Karpas-422 (cell line): Measurements from ENCODE around the gene ENHO. TPM values are rescaled to one million over a fixed set of nuclear protein-coding genes. Genes with fewer than 3 reads are reported as not detected.

Source experiments
- DNase-seq: peaks from one replicate; pipeline ENCODE4 v3.0.0-alpha.2; 2015
- H2AFZ ChIP-seq: fragments of 200-600 bp; sonication (generic); 2 replicates; pipeline ENCODE4 v1.6.1; 2014; ENCODE audit warnings: antibody characterized with exemption, low read length, mixed read lengths
- H3K27ac ChIP-seq: fragments of 200-600 bp; sonication (generic); 2 replicates; pipeline ENCODE4 v1.5.1; 2014; ENCODE audit warnings: mild to moderate bottlenecking, low read length, moderate library complexity
- H3K27me3 ChIP-seq: fragments of 200-600 bp; sonication (generic); 2 replicates; pipeline ENCODE4 v1.6.1; 2014; ENCODE audit warnings: low read length, mixed read lengths
- H3K36me3 ChIP-seq: fragments of 200-600 bp; sonication (generic); 2 replicates; pipeline ENCODE4 v1.6.1; 2014; ENCODE audit warnings: low read length, mixed read lengths; ENCODE audit not compliant: insufficient read depth
- H3K4me1 ChIP-seq: fragments of 200-600 bp; sonication (generic); 2 replicates; pipeline ENCODE4 v1.6.1; 2014; ENCODE audit warnings: mild to moderate bottlenecking, low read length, mixed read lengths
- H3K4me2 ChIP-seq: fragments of 200-600 bp; sonication (generic); 2 replicates; pipeline ENCODE4 v1.6.1; 2014; ENCODE audit warnings: low read length, low read depth, mild to moderate bottlenecking; ENCODE audit not compliant: poor library complexity, severe bottlenecking
- H3K4me3 ChIP-seq: fragments of 200-600 bp; sonication (generic); 2 replicates; pipeline ENCODE4 v1.5.1; 2014; ENCODE audit warnings: mild to moderate bottlenecking, antibody characterized with exemption, low read length, mixed read lengths
- H3K79me2 ChIP-seq: fragments of 200-600 bp; sonication (generic); 2 replicates; pipeline ENCODE4 v1.6.1; 2014; ENCODE audit warnings: mild to moderate bottlenecking, low read length, mixed read lengths
- H3K9ac ChIP-seq: fragments of 200-600 bp; sonication (generic); 2 replicates; pipeline ENCODE4 v1.6.0; 2014; ENCODE audit warnings: low read length
- H3K9me2 ChIP-seq: fragments of 200-600 bp; sonication (generic), shearing (Covaris generic); replicated peaks from 2 replicates; pipeline ENCODE4 v1.6.0; 2014; ENCODE audit warnings: mild to moderate bottlenecking, low read length, moderate library complexity; ENCODE audit not compliant: insufficient read depth
- H3K9me3 ChIP-seq: fragments of 300-700, 200-600 bp; sonication (generic); 2 replicates; pipeline ENCODE4 v1.6.1; 2014; ENCODE audit warnings: low read length, mixed read lengths
- H4K20me1 ChIP-seq: fragments of 200-600 bp; sonication (generic); 2 replicates; pipeline ENCODE4 v1.6.1; 2014; ENCODE audit warnings: mild to moderate bottlenecking, antibody characterized with exemption, low read length, low read depth; ENCODE audit not compliant: insufficient read depth
- total RNA-seq: library from RNA; depleted of rRNA; stranded (reverse); fragments of >200 nt; shearing (Covaris generic); gene quantifications from 2 replicates; pipeline ENCODE4 v1.2.3, GENCODE V29; 2014; ENCODE audit warnings: low replicate concordance

The ENHO gene
- total RNA-seq, 1 experiment from 2014 or later = 16.0 TPM

DNA sequence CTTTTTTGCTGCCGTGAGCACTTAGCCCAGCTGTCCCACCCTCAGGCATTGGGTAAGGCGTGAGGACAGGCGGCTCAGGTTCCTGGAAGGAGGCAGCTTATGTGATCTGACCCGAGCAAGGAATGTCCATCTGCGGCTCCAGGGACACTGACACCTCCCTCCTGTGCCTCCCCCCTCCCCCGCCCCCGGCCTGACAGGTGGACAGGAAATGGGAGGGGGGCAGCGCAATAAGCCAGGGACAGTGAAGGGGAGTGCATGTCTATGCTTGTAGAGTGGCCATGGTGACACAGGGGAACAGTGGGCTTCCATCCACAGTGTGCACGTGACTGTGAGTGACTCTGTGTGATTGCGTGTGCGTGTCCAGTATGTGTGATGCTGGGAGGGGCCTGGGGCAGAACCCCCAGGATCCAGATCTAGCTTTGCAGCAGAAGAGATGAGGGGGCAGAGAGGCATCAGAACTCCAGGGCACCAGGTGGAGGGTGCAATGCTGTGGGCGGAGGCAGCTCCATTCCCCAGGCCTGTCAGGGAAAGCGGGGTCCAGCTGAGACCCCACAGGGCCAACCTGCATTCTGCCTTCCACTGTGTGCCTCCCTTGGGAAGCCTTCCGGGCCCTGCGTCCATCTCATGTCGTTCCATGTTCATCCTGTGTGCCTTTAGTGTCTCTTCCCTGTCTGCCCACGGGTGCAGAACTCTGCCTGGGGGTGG, 36.3 kb upstream of the ENHO start:
- Histone ChIP-seq H3K9me3 (peaks cover 6% of the 10 kb centered on the region; the same call in 1 of the 2 replicates), H3K27me3 (no peaks in the 10 kb centered on the region), H3K4me1 (no peaks in the 10 kb centered on the region), H3K79me2 (no peaks in the 10 kb centered on the region), H3K9ac (no peak overlapping the region), H3K9me2 (no peaks in the 10 kb centered on the region), H3K4me3 (no peak overlapping the region), H2AFZ (no peak overlapping the region), H4K20me1 (no peaks in the 10 kb centered on the region), H3K4me2 (no peak overlapping the region), H3K36me3 (no peaks in the 10 kb centered on the region), H3K27ac (no peak overlapping the region)
- DNase-seq = no peak

GRCh38 chr9:34558364-34558763, 35.6 kb upstream of the ENHO start:
- no peak overlapping the region for H3K4me2 ChIP-seq
- H3K79me2 ChIP-seq = no peaks in the 10 kb centered on the region
- no peak overlapping the region for H3K4me3 ChIP-seq
- H2AFZ ChIP-seq = no peak overlapping the region
- no peaks in the 10 kb centered on the region for H3K9me2 ChIP-seq
- H3K4me1 ChIP-seq = no peaks in the 10 kb centered on the region
- H4K20me1 ChIP-seq = no peaks in the 10 kb centered on the region
- no peak overlapping the region for H3K27ac ChIP-seq
- H3K36me3 ChIP-seq = no peaks in the 10 kb centered on the region
- H3K27me3 ChIP-seq = no peaks in the 10 kb centered on the region
- H3K9ac ChIP-seq = no peak overlapping the region
- H3K9me3 ChIP-seq = peaks cover 6% of the 10 kb centered on the region; the same call in 1 of the 2 replicates
- no peak for DNase-seq

DNA sequence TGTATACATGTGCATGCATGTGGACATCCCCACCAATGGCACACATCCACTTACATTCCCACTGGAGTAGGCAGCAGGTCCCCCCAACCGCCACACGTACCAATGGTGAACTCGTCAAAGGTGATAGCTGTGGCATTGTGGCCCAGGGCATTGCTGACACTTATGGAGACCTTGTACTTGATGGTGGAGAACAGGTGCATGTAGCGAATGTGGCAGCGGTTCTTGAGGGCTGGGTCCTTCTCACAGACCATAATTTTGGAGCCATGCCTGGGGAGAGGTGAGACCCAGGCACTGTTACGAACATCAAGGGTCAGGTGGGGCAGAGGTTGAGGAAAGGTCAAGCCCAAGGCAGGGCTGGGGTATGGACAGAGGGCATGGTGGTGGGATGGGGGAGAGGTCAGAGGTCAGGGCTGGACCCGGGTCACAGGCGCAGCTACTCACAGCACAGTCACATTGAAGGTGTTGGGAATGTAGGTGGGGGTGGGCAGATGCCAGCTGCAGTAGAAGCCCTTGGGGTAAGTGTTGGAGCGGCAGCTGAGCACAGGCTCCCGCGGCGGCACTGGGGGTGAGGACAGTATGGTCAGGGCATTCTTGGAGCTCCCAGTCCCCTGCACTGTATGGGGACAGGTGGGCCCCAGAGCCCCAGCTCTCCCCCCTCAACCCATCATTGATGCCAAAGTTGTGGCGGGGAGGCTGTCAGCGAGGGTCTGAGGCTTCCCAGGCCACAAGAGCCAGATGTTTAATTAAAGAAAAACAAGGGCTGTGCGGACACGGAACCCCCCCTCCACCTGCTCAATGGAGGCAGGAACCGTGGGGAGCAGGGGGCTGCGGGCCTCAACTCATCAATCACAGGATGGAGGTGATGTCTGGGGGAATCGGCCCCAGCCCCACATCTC, 34.9 kb upstream of the ENHO start:
- H3K9me3 ChIP-seq = peaks cover 6% of the 10 kb centered on the region; the same call in 1 of the 2 replicates
- H4K20me1 ChIP-seq = no peaks in the 10 kb centered on the region
- H3K36me3 ChIP-seq = no peaks in the 10 kb centered on the region
- no peaks in the 10 kb centered on the region for H3K79me2 ChIP-seq
- no peak overlapping the region for H3K9ac ChIP-seq
- no peak for DNase-seq
- no peaks in the 10 kb centered on the region for H3K9me2 ChIP-seq
- no peaks in the 10 kb centered on the region for H3K4me1 ChIP-seq
- H2AFZ ChIP-seq = no peak overlapping the region
- H3K4me3 ChIP-seq = no peak overlapping the region
- no peaks in the 10 kb centered on the region for H3K27me3 ChIP-seq
- H3K4me2 ChIP-seq = no peak overlapping the region
- H3K27ac ChIP-seq = no peak overlapping the region

DNA sequence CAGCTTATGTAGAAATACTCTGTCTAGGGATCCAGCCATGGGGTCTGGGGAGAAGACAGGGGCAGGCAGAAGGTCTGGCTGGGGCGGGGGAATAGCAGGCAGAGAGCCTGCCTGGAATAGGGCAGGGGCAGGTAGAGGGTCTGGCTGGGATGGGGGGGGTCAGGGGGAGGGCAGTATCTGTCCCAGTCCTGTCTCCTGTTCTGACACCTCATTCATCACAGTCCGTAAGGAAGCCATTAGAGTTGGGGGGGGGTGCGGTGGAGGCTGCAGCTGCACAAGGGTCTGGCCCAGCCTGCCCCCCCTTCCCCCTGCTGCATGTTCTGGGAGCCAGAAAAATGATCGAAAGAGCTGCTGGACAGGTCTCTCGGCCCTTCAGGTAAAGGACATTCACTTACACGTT, 34.2 kb upstream of the ENHO start:
- Histone ChIP-seq H3K9ac (no peak overlapping the region), H3K36me3 (no peaks in the 10 kb centered on the region), H3K4me2 (no peak overlapping the region), H2AFZ (no peak overlapping the region), H3K9me3 (peaks cover 2% of the 10 kb centered on the region; the same call in 1 of the 2 replicates), H3K79me2 (no peaks in the 10 kb centered on the region), H3K4me1 (no peaks in the 10 kb centered on the region), H3K9me2 (no peaks in the 10 kb centered on the region), H3K27ac (no peak overlapping the region), H4K20me1 (no peaks in the 10 kb centered on the region), H3K27me3 (no peaks in the 10 kb centered on the region), H3K4me3 (no peak overlapping the region)
- DNase-seq = no peak

- Histone ChIP-seq H3K4me1 (no peaks in the 10 kb centered on the region), H3K36me3 (no peaks in the 10 kb centered on the region), H3K27me3 (no peaks in the 10 kb centered on the region), H4K20me1 (no peaks in the 10 kb centered on the region), H3K9me2 (no peaks in the 10 kb centered on the region), H2AFZ (no peak overlapping the region), H3K4me3 (no peak overlapping the region), H3K9ac (no peak overlapping the region), H3K27ac (no peak overlapping the region), H3K4me2 (no peak overlapping the region), H3K79me2 (no peaks in the 10 kb centered on the region), H3K9me3 (no peaks in the 10 kb centered on the region)
- no peak for DNase-seq
These were observed 33.2 kb upstream of the ENHO start for GRCh38 chr9:34555936-34556525.

DNA sequence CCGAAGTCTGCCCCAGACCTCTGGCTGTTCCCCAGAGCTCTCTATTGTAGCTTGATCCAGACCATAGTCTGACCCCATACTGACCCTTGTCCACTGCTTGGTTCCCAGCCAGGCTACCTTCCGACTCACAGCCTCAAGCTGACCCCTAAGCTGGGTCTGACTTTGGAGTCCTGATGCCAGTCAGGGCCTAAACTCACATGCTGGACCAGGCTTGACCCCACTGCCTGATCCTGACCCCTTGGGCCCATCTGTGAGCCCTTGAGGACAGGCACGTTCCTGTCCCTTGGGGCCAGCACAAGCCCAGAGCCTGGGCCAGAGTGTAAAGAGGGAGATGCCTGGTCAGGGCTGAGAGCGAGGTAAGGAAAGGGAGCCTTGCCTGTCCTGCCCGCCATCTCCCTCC, 32.7 kb upstream of the ENHO start:
- no peak for DNase-seq
- no peaks in the 10 kb centered on the region for H3K9me2 ChIP-seq
- no peaks in the 10 kb centered on the region for H4K20me1 ChIP-seq
- H3K36me3 ChIP-seq = no peaks in the 10 kb centered on the region
- H3K4me3 ChIP-seq = no peak overlapping the region
- no peak overlapping the region for H3K4me2 ChIP-seq
- H2AFZ ChIP-seq = no peak overlapping the region
- no peaks in the 10 kb centered on the region for H3K4me1 ChIP-seq
- H3K9me3 ChIP-seq = no peaks in the 10 kb centered on the region
- no peak overlapping the region for H3K27ac ChIP-seq
- H3K9ac ChIP-seq = no peak overlapping the region
- no peaks in the 10 kb centered on the region for H3K79me2 ChIP-seq
- H3K27me3 ChIP-seq = no peaks in the 10 kb centered on the region

GRCh38 chr9:34555002-34555348, 32.2 kb upstream of the ENHO start:
- DNase-seq = no peak
- H2AFZ ChIP-seq = no peak overlapping the region

More at GRCh38 chr9:34555002-34555348, 32.2 kb upstream of the ENHO start:
- no peaks in the 10 kb centered on the region for H3K79me2 ChIP-seq
- no peaks in the 10 kb centered on the region for H3K27me3 ChIP-seq
- no peak overlapping the region for H3K27ac ChIP-seq
- no peaks in the 10 kb centered on the region for H4K20me1 ChIP-seq
- H3K9me2 ChIP-seq = no peaks in the 10 kb centered on the region
- no peaks in the 10 kb centered on the region for H3K36me3 ChIP-seq
- H3K4me2 ChIP-seq = no peak overlapping the region
- H3K4me1 ChIP-seq = no peaks in the 10 kb centered on the region
- H3K9me3 ChIP-seq = no peaks in the 10 kb centered on the region
- no peak overlapping the region for H3K4me3 ChIP-seq
- no peak overlapping the region for H3K9ac ChIP-seq
